Prostate gland (tissue), 2 donors: Measurements from ENCODE around the gene STAMBPL1. TPM values are rescaled to one million over a fixed set of nuclear protein-coding genes. Genes with fewer than 3 reads are reported as not detected.

Experiments
- DNase-seq: peaks from one replicate; pipeline ENCODE4 v3.0.0-alpha.2; 2019; ENCODE audit warnings: low spot score
- H3K27ac ChIP-seq, 2 donors: fragments of 200-600 bp; sonication (generic); 2 replicates each; pipeline ENCODE4 v1.5.1; 2017 to 2019
- H3K27me3 ChIP-seq: fragments of 200-600 bp; sonication (generic); replicated peaks from 2 replicates; pipeline ENCODE4 v1.5.1; 2019; ENCODE audit not compliant: insufficient read depth
- H3K36me3 ChIP-seq, 2 donors: fragments of 200-600 bp; sonication (generic); 1 replicate in 1 of 2; 2 replicates in 1 of 2; pipeline versions ENCODE4 v1.5.1 to v1.8.1; 2017 to 2019
- H3K4me1 ChIP-seq: fragments of 200-600 bp; sonication (generic); replicated peaks from 2 replicates; pipeline ENCODE4 v1.5.1; 2019
- H3K4me3 ChIP-seq, 2 donors: fragments of 200-600 bp; sonication (generic); 2 replicates each; pipeline ENCODE4 v1.5.1; 2017 to 2019
- H3K9me3 ChIP-seq: fragments of 200-600 bp; sonication (generic); 2 replicates; pipeline ENCODE4 v1.5.1; 2017
- POLR2A ChIP-seq: fragments of 450-650 bp; IDR thresholded peaks from one replicate; pipeline ENCODE4 v1.6.1; 2016; ENCODE audit warnings: antibody characterized with exemption, mild to moderate bottlenecking
- POLR2AphosphoS5 ChIP-seq: sonication (generic); formaldehyde crosslinking; IDR thresholded peaks from one replicate; pipeline ENCODE4 v1.6.1; 2017; ENCODE audit warnings: antibody characterized with exemption
- WGBS: methylation state at CpG from one replicate; pipeline ENCODE4 v1.1.5; 2018; 5-methylcytosine and 5-hydroxymethylcytosine counted together
- intact Hi-C: fragments of 100-400 bp; cut with DNase I; formaldehyde crosslinking; loops from one replicate; pipeline ENCODE4 v1.14.2; 2022
- total RNA-seq, 2 donors: library from RNA; depleted of rRNA; stranded (reverse); fragments of >200 nt; gene quantifications; one replicate each; pipeline ENCODE4 v1.1.0, GENCODE V29; 2016
- TF ChIP-seq, protein P1 (sequence below), 4 experiments: fragments of 200-600 bp in 2 of 4; fragments of 450-650 bp in 2 of 4; sonication (generic) in 2 of 4; IDR thresholded peaks; 1 replicate in 3 of 4; 2 replicates in 1 of 4; pipeline ENCODE4 v1.5.1; 2016 to 2019; ENCODE audit warnings: antibody characterized with exemption in 4 of 4, mild to moderate bottlenecking in 2 of 4, moderate library complexity in 2 of 4

The STAMBPL1 gene
- total RNA-seq, 2 donors from 2014 or later = 3.6 to 5.8 TPM

DNA sequence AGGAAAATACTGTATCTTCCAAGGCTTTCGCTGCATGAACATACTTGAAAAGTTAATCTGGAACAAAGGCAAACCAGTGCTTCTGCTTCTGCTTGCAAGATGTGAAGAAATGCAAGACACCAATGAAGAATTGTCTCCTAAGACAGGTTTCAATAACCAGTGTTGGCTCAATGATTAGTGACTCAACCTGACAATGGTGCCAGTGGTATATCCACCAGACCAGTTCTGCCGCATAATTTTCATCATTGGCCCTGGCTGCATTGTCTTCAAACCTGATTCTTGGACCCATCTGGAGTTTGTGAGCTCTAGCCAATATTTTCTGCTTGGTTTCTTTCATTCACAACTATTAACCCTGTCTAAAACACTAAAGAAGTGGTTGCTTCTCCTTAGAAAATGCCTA lies 13.6 kb upstream of the STAMBPL1 start:
- TF ChIP-seq, protein P1, sequence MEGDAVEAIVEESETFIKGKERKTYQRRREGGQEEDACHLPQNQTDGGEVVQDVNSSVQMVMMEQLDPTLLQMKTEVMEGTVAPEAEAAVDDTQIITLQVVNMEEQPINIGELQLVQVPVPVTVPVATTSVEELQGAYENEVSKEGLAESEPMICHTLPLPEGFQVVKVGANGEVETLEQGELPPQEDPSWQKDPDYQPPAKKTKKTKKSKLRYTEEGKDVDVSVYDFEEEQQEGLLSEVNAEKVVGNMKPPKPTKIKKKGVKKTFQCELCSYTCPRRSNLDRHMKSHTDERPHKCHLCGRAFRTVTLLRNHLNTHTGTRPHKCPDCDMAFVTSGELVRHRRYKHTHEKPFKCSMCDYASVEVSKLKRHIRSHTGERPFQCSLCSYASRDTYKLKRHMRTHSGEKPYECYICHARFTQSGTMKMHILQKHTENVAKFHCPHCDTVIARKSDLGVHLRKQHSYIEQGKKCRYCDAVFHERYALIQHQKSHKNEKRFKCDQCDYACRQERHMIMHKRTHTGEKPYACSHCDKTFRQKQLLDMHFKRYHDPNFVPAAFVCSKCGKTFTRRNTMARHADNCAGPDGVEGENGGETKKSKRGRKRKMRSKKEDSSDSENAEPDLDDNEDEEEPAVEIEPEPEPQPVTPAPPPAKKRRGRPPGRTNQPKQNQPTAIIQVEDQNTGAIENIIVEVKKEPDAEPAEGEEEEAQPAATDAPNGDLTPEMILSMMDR (IDR thresholded peaks at IDR 0.05) = no peak
- no peak for TF ChIP-seq POLR2A
- TF ChIP-seq POLR2AphosphoS5 = no peak
- no peak overlapping the region for H3K4me3 ChIP-seq
- DNase-seq = no peak
- no peaks in the 10 kb centered on the region for H3K4me1 ChIP-seq
- 67% methylated on average over 2 of the region's 2 CpGs for WGBS
- H3K9me3 ChIP-seq = no peaks in the 10 kb centered on the region
- H3K36me3 ChIP-seq = no peaks in the 10 kb centered on the region
- H3K27me3 ChIP-seq = no peaks in the 10 kb centered on the region
- no peak overlapping the region for H3K27ac ChIP-seq
- intact Hi-C loops = no loop called here

DNA sequence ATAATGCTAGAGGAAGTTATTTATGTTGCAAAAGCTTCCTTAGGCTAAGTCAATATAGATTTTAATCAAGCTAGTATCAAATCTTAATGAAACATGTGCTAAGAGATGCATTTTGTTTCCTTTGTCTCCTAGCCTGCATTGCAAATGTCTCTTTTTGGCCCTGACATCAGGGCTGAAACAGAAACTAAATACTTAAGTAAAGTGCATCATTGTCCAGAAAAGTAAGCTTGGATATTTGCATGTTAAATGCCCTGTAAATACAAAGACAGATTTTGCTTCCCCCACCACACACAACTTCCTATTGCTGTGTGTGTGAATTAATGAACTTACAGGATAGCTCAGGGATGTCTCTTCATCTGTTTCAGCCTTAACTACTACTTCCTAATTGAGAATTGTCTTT lies 10.0 kb upstream of the STAMBPL1 start:
- no peaks in the 10 kb centered on the region for H3K36me3 ChIP-seq
- H3K4me1 ChIP-seq = no peaks in the 10 kb centered on the region
- H3K9me3 ChIP-seq = no peaks in the 10 kb centered on the region
- H3K4me3 ChIP-seq = no peak overlapping the region
- intact Hi-C loops = no loop called here
- no peak overlapping the region for H3K27ac ChIP-seq
- no peaks in the 10 kb centered on the region for H3K27me3 ChIP-seq
- no peak for DNase-seq
- no peak for TF ChIP-seq POLR2A
- TF ChIP-seq, protein P1 (IDR thresholded peaks at IDR 0.05) = no peak
- TF ChIP-seq POLR2AphosphoS5 = no peak

DNA sequence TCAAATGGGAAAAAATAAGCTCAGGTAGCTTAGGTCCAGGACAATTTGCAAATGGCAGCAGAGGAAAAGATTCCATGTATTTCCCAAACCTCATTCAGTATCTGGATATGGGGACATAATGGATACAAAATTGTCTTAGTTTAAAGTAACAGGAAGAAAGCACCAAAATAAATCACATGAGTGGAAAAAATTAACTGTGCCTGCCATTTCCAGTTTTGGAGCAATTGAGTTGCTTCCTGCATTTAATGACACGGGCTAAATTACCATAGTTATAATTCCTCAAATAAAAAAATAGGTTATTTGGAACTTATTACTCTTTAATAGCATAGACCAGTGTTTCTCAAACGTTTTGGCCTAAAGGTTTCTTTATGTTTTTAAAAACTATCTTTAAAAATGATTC lies 6.3 kb upstream of the STAMBPL1 start:
- Histone ChIP-seq H3K36me3 (no peaks in the 10 kb centered on the region), H3K27ac (no peak overlapping the region), H3K27me3 (no peaks in the 10 kb centered on the region), H3K4me3 (no peak overlapping the region), H3K4me1 (no peaks in the 10 kb centered on the region), H3K9me3 (no peaks in the 10 kb centered on the region)
- intact Hi-C loops = no loop called here
- TF ChIP-seq, protein P1 (IDR thresholded peaks at IDR 0.05) = no peak
- no peak for TF ChIP-seq POLR2A
- TF ChIP-seq POLR2AphosphoS5 = no peak
- 54% methylated on average over 2 of the region's 2 CpGs for WGBS
- no peak for DNase-seq

DNA sequence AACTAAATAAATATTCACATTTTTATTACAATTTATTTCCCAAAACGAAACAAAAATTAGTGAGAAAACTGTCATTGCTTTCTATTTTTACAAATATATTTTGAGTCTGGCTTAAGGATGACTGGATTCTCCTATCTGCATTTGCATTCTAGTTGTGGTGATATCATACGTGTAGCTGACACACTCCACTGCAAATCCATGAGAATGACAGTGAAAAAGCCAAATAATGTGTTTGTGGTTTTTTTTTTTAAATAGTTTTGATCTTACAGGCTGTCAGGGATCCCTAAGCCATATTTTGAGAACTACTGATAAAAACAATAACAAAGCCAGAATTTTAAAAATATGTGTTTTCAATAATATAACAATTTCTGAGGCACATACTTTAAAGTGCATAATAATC lies 5.8 kb upstream of the STAMBPL1 start:
- DNase-seq = no peak
- intact Hi-C loops = no loop called here
- Histone ChIP-seq H3K27me3 (no peaks in the 10 kb centered on the region), H3K27ac (no peak overlapping the region), H3K36me3 (no peaks in the 10 kb centered on the region), H3K4me1 (no peaks in the 10 kb centered on the region), H3K4me3 (no peak overlapping the region), H3K9me3 (no peaks in the 10 kb centered on the region)
- WGBS = 90% methylated on average over 2 of the region's 2 CpGs
- TF ChIP-seq, protein P1 (IDR thresholded peaks at IDR 0.05) = no peak
- TF ChIP-seq POLR2AphosphoS5 (no peak), POLR2A (no peak)

DNA sequence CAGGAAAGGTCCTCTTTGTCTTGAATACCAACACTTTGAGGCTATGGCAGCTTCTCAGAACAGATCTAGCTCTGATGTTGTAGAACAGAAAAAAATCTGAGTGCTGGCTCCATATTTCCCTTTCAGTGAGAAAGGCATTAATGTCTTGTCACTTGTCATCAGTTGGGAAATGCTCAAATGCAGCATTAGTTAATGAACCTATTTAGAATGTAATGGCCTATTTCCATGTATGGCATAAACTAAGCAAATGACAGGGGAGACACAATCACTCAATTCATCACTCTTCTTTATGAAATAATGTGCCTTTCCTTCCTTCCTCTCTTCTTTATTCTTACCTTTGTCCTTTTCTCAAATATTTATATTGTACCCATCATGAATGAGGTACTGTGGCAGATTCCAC lies 5.0 kb upstream of the STAMBPL1 start:
- TF ChIP-seq POLR2AphosphoS5 (no peak), POLR2A (no peak)
- TF ChIP-seq, protein P1 (IDR thresholded peaks at IDR 0.05) = no peak
- DNase-seq = no peak
- no peaks in the 10 kb centered on the region for H3K4me1 ChIP-seq
- no peaks in the 10 kb centered on the region for H3K27me3 ChIP-seq
- no peaks in the 10 kb centered on the region for H3K36me3 ChIP-seq
- H3K9me3 ChIP-seq = no peaks in the 10 kb centered on the region
- intact Hi-C loops = no loop called here
- H3K27ac ChIP-seq = no peak overlapping the region
- H3K4me3 ChIP-seq = no peak overlapping the region
